Measurements from ENCODE around the gene TAOK3.

GRCh38 chr12:118107011-118107410 is 265.7 kb downstream of the TAOK3 start:
- no peak for TF ChIP-seq CTCF (IDR thresholded peaks at IDR 0.05)
- TF ChIP-seq POLR2A (IDR thresholded peaks at IDR 0.05) = no peak
